ENCODE measurements around the gene SERPINC1. TPM values are rescaled to one million over a fixed set of nuclear protein-coding genes. Genes with fewer than 3 reads are reported as not detected.

SERPINC1 gene
- total RNA-seq, 1 donor = under 0.01 TPM

DNA sequence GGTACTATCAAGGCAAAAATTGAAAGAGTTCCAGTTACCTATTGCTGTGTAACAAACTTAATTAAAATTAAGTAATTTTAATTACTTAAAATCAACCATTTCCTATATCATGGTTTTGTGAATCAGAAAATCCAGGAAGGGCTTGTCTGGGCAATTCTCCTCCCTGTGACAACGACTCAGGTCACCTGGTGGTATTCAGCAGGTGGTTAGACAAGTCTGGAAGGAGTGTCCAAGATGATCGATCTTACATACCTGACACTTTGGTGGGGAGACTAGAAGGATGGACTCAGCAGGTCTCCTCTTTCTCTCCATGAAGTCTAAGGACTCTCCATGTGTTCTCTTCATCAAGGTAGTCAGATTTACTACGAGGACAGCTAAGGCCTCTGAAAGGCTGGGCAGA lies 22.9 kb downstream of the SERPINC1 start:
- Histone ChIP-seq H3K36me3 (ENCODE audit: insufficient read depth, low read length) (no peaks in the 10 kb centered on the region), H3K27ac (ENCODE audit: low read depth, low read length) (no peak overlapping the region), H3K4me3 (ENCODE audit: insufficient read depth, low read length) (no peak overlapping the region), H3K4me1 (ENCODE audit: insufficient read depth, low read length) (no peaks in the 10 kb centered on the region), H3K4me2 (ENCODE audit: insufficient read depth, low read length) (no peak overlapping the region), H4K20me1 (ENCODE audit: insufficient read depth, low read length) (no peaks in the 10 kb centered on the region), H3K27me3 (ENCODE audit: insufficient read depth, low read length) (no peaks in the 10 kb centered on the region), H3K9me3 (ENCODE audit: low read depth, low read length) (no peaks in the 10 kb centered on the region), H3K79me2 (ENCODE audit: insufficient read depth, low read length) (peaks cover 3% of the 10 kb centered on the region), H2AFZ (ENCODE audit: low read length) (no peak overlapping the region)
- TF ChIP-seq, protein P1, sequence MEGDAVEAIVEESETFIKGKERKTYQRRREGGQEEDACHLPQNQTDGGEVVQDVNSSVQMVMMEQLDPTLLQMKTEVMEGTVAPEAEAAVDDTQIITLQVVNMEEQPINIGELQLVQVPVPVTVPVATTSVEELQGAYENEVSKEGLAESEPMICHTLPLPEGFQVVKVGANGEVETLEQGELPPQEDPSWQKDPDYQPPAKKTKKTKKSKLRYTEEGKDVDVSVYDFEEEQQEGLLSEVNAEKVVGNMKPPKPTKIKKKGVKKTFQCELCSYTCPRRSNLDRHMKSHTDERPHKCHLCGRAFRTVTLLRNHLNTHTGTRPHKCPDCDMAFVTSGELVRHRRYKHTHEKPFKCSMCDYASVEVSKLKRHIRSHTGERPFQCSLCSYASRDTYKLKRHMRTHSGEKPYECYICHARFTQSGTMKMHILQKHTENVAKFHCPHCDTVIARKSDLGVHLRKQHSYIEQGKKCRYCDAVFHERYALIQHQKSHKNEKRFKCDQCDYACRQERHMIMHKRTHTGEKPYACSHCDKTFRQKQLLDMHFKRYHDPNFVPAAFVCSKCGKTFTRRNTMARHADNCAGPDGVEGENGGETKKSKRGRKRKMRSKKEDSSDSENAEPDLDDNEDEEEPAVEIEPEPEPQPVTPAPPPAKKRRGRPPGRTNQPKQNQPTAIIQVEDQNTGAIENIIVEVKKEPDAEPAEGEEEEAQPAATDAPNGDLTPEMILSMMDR (IDR thresholded peaks at IDR 0.05; ENCODE audit: extremely low read depth, low read depth, low read length) = no peak
- no peak for DNase-seq (ENCODE audit: insufficient read length, low spot score, missing footprints)

DNA sequence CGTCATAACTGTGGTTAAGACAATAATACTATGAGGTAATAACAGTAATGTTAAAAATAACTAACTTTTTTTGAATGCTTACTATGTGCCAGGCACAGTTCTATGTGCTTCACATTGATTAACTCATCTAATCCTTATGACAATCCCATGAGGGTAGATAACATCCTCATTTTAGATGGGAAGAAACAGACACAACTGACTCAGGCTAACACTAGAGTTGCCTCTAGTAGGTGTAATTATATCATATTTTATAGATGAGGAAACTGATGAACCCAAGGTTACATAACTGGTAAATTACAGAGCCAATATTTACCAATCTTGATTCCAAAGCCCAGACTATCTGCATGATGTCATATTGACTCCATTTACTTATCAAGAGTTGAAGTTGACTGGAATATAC lies 23.5 kb downstream of the SERPINC1 start:
- Histone ChIP-seq H4K20me1 (ENCODE audit: insufficient read depth, low read length) (no peaks in the 10 kb centered on the region), H3K79me2 (ENCODE audit: insufficient read depth, low read length) (peaks cover 3% of the 10 kb centered on the region), H3K4me3 (ENCODE audit: insufficient read depth, low read length) (no peak overlapping the region), H3K27me3 (ENCODE audit: insufficient read depth, low read length) (no peaks in the 10 kb centered on the region), H3K27ac (ENCODE audit: low read depth, low read length) (no peak overlapping the region), H3K36me3 (ENCODE audit: insufficient read depth, low read length) (no peaks in the 10 kb centered on the region), H3K4me1 (ENCODE audit: insufficient read depth, low read length) (no peaks in the 10 kb centered on the region), H3K4me2 (ENCODE audit: insufficient read depth, low read length) (no peak overlapping the region), H3K9me3 (ENCODE audit: low read depth, low read length) (no peaks in the 10 kb centered on the region), H2AFZ (ENCODE audit: low read length) (no peak overlapping the region)
- TF ChIP-seq, protein P1 (IDR thresholded peaks at IDR 0.05; ENCODE audit: extremely low read depth, low read depth, low read length) = no peak
- no peak for DNase-seq (ENCODE audit: insufficient read length, low spot score, missing footprints)

DNA sequence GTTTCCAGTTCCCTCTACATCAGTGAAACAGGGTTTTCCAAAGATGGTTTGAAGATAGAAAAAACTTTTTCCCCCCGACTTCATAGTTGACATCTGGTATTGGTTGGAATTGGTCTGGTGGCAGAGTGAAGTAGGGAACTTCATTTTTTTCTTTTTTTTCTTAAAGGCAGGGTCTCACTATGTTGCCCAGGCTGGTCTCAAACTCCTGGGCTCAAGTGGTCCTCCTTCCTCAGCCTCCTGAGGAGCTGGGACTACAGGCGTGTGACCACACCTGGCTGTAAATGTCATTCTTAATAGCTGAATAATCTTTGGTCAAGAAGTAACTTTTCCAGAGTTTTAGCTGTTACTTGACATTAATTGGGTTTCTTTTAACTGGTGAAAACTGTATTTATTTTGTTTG lies 27.2 kb downstream of the SERPINC1 start:
- TF ChIP-seq, protein P1 (IDR thresholded peaks at IDR 0.05; ENCODE audit: extremely low read depth, low read depth, low read length) = no peak

DNA sequence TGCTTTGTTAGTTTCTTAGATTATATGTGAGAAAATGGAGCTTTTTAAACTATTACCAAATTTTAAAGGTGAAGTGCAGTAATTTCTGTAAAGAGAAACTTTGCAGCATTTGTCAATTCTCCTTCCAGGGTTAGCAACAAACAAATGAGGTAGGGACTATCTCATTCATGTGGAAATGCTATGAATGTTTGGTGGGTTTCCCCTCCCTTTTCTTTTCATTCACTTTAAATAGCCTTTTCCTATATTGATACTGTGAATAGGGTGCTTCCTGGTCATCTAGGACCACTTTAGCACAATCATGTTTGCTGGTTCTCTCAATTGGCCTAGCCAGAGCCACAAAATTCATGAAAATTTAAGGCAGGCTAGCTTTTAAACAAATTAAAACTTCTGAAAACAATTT lies 28.4 kb downstream of the SERPINC1 start:
- Histone ChIP-seq H2AFZ (ENCODE audit: low read length) (no peak overlapping the region), H3K4me3 (ENCODE audit: insufficient read depth, low read length) (no peak overlapping the region), H3K79me2 (ENCODE audit: insufficient read depth, low read length) (no peaks in the 10 kb centered on the region), H4K20me1 (ENCODE audit: insufficient read depth, low read length) (peaks cover 2% of the 10 kb centered on the region), H3K4me1 (ENCODE audit: insufficient read depth, low read length) (no peaks in the 10 kb centered on the region), H3K4me2 (ENCODE audit: insufficient read depth, low read length) (no peak overlapping the region), H3K9me3 (ENCODE audit: low read depth, low read length) (no peaks in the 10 kb centered on the region), H3K36me3 (ENCODE audit: insufficient read depth, low read length) (peaks cover 21% of the 10 kb centered on the region), H3K27me3 (ENCODE audit: insufficient read depth, low read length) (no peaks in the 10 kb centered on the region), H3K27ac (ENCODE audit: low read depth, low read length) (no peak overlapping the region)
- TF ChIP-seq, protein P1 (IDR thresholded peaks at IDR 0.05; ENCODE audit: extremely low read depth, low read depth, low read length) = no peak
- no peak for DNase-seq (ENCODE audit: insufficient read length, low spot score, missing footprints)

More for the DNA sequence above, 27.2 kb downstream of the SERPINC1 start:
- DNase-seq (ENCODE audit: insufficient read length, low spot score, missing footprints) = no peak
- Histone ChIP-seq H3K9me3 (ENCODE audit: low read depth, low read length) (no peaks in the 10 kb centered on the region), H3K4me1 (ENCODE audit: insufficient read depth, low read length) (no peaks in the 10 kb centered on the region), H3K79me2 (ENCODE audit: insufficient read depth, low read length) (no peaks in the 10 kb centered on the region), H3K4me3 (ENCODE audit: insufficient read depth, low read length) (no peak overlapping the region), H3K27me3 (ENCODE audit: insufficient read depth, low read length) (no peaks in the 10 kb centered on the region), H4K20me1 (ENCODE audit: insufficient read depth, low read length) (peaks cover 2% of the 10 kb centered on the region), H3K36me3 (ENCODE audit: insufficient read depth, low read length) (peaks cover 18% of the 10 kb centered on the region), H3K4me2 (ENCODE audit: insufficient read depth, low read length) (no peak overlapping the region), H2AFZ (ENCODE audit: low read length) (no peak overlapping the region), H3K27ac (ENCODE audit: low read depth, low read length) (no peak overlapping the region)
